ENCODE data around the gene TNRC6B. TPM values are rescaled to one million over a fixed set of nuclear protein-coding genes. Genes with fewer than 3 reads are reported as not detected.

Gene TNRC6B
- total RNA-seq, 1 donor from 2014 or later: 29.3 TPM

Other genes with a start within 250 kb of the TNRC6B start
- not detected for gene TMA7B, start 217.5 kb upstream of the TNRC6B start, total RNA-seq
- gene FAM83F, start 183.0 kb upstream of the TNRC6B start, total RNA-seq: 0.41 TPM
- gene ADSL, start 168.6 kb downstream of the TNRC6B start, total RNA-seq: 57.9 TPM
- 42.8 TPM for gene SGSM3, start 192.7 kb downstream of the TNRC6B start, total RNA-seq